ENCODE measurements around the gene SIRPG. TPM values are rescaled to one million over a fixed set of nuclear protein-coding genes. Genes with fewer than 3 reads are reported as not detected.

The SIRPG gene
- total RNA-seq, 1 experiment from 2014 or later: not detected

- no peak overlapping the region for H3K9ac ChIP-seq (ENCODE audit: extremely low read depth, insufficient read length, low read length)
- H3K4me1 ChIP-seq (ENCODE audit: insufficient read depth, low read length): no peaks in the 10 kb centered on the region
- no peak for DNase-seq
- H2BK12ac ChIP-seq (ENCODE audit: insufficient read length, low read depth, low read length): no peak overlapping the region
- H3K79me2 ChIP-seq (ENCODE audit: insufficient read depth, low read length): no peaks in the 10 kb centered on the region
- no peak overlapping the region for H4K8ac ChIP-seq (replicated peaks; ENCODE audit: insufficient read length, low read depth, low read length)
- H3K56ac ChIP-seq (ENCODE audit: insufficient read length, low read depth, low read length): no peak overlapping the region
- Mint-ChIP-seq H3K4me1 (no peaks in the 10 kb centered on the region), H3K4me3 (no peak overlapping the region), H3K27me3 (ENCODE audit: low read depth) (no peaks in the 10 kb centered on the region), H3K9me3 (no peaks in the 10 kb centered on the region), H3K27ac (no peak overlapping the region), H3K36me3 (ENCODE audit: insufficient read depth in 1 of 3, low read depth in 3 of 3) (no peaks in the 10 kb centered on the region)
- H3K23ac ChIP-seq (ENCODE audit: insufficient read length, low read depth, low read length): no peak overlapping the region
- no peak overlapping the region for H2BK20ac ChIP-seq (ENCODE audit: low read depth, low read length, poor library complexity, severe bottlenecking)
- H4K20me1 ChIP-seq (ENCODE audit: control insufficient read depth, insufficient read depth, insufficient read length): no peaks in the 10 kb centered on the region
- no peak overlapping the region for H3K4me2 ChIP-seq (ENCODE audit: insufficient read depth, insufficient read length, low read length)
- no peaks in the 10 kb centered on the region for H3K23me2 ChIP-seq (ENCODE audit: insufficient read length, low read depth, low read length, poor library complexity, severe bottlenecking)
- no peak for TF ChIP-seq CTCF (conservative IDR thresholded peaks at IDR 0.05)
- no peak overlapping the region for H3K18ac ChIP-seq (ENCODE audit: insufficient read length, low read depth, low read length)
- H2AK5ac ChIP-seq (ENCODE audit: insufficient read length, low read length): no peak overlapping the region
- H3K27ac ChIP-seq (ENCODE audit: insufficient read length, low read depth, low read length): no peak overlapping the region
- no peak overlapping the region for H2AFZ ChIP-seq (ENCODE audit: low read length)
- H3K27me3 ChIP-seq (ENCODE audit: insufficient read depth, low read length): no peaks in the 10 kb centered on the region
- no peak overlapping the region for H3T11ph ChIP-seq (ENCODE audit: low read length)
- no peak overlapping the region for H2BK120ac ChIP-seq (ENCODE audit: low read depth, low read length, poor library complexity, severe bottlenecking)
- H3K4ac ChIP-seq (ENCODE audit: low read depth, low read length): no peak overlapping the region
- H2BK15ac ChIP-seq (ENCODE audit: low read depth, low read length): no peak overlapping the region
- no peak overlapping the region for H3K14ac ChIP-seq (ENCODE audit: insufficient read depth, low read length)
- no peak overlapping the region for H2BK5ac ChIP-seq (ENCODE audit: insufficient read length, low read length)
- H3K9me3 ChIP-seq (ENCODE audit: control insufficient read depth, low read depth, low read length): no peaks in the 10 kb centered on the region
- no peak overlapping the region for H4K5ac ChIP-seq (ENCODE audit: insufficient read length, low read depth, low read length)
- WGBS (ENCODE audit: extremely low coverage, insufficient read length, low lambda C conversion rate): no CpG with 5 or more reads among the region's 9 CpGs
- H4K91ac ChIP-seq (ENCODE audit: insufficient read length, low read depth, low read length): no peak overlapping the region
- H3K79me1 ChIP-seq (ENCODE audit: insufficient read depth, low read depth, low read length, poor library complexity, severe bottlenecking): no peaks in the 10 kb centered on the region
Measured at GRCh38 chr20:1588533-1589460, 68.8 kb downstream of the SIRPG start.

All from H9 (cell line).